Ovary (tissue), 9 donors: ENCODE results near the gene GPX3. TPM values are rescaled to one million over a fixed set of nuclear protein-coding genes. Genes with fewer than 3 reads are reported as not detected.

Source experiments
- DNase-seq, 5 donors: peaks; one replicate each; pipeline ENCODE4 v3.0.0-alpha.2; 2019 to 2020
- H3K27ac ChIP-seq, 2 donors: fragments of 200-600 bp; one replicate each; pipeline versions ENCODE4 v1.5.1 to v1.8.0; 2019 to 2022
- H3K27me3 ChIP-seq: fragments of 200-600 bp; one replicate; pipeline ENCODE4 v1.8.0; 2022
- H3K36me3 ChIP-seq: fragments of 200-600 bp; sonication (generic); one replicate; pipeline ENCODE4 v1.5.1; 2019
- H3K4me1 ChIP-seq: one replicate; pipeline ENCODE4 v1.8.1; 2013; ENCODE audit warnings: mild to moderate bottlenecking, moderate library complexity; ENCODE audit not compliant: insufficient read depth
- H3K4me3 ChIP-seq: fragments of 200-600 bp; sonication (generic); one replicate; pipeline ENCODE4 v1.5.1; 2017
- H3K9me3 ChIP-seq, 2 donors: fragments of 200-600 bp in 1 of 2; sonication (generic) in 1 of 2; one replicate each; pipeline versions ENCODE4 v1.5.1 to v1.8.1; 2013 to 2019; ENCODE audit warnings: mild to moderate bottlenecking in 1 of 2, moderate library complexity in 1 of 2
- CTCF ChIP-seq, 3 donors: fragments of 450-650 bp in 2 of 3; fragments of 200-600 bp in 1 of 3; IDR thresholded peaks; one replicate each; pipeline versions ENCODE4 v1.5.1 to v1.8.0; 2016 to 2022; ENCODE audit warnings: antibody characterized with exemption in 3 of 3, mild to moderate bottlenecking in 1 of 3
- EP300 ChIP-seq: sonication (generic); formaldehyde crosslinking; IDR thresholded peaks from one replicate; pipeline ENCODE4 v1.6.1; 2017; ENCODE audit warnings: antibody characterized with exemption
- POLR2A ChIP-seq: fragments of 450-650 bp; IDR thresholded peaks from one replicate; pipeline ENCODE4 v1.6.1; 2017; ENCODE audit warnings: antibody characterized with exemption, mild to moderate bottlenecking, moderate library complexity
- WGBS, 3 donors: extraction: QIAGEN DNeasy Blood & Tissue Kit in 1 of 3; methylation state at CpG; one replicate each; pipeline versions ENCODE4 v1.1.5 to v1.1.7; 2013 to 2017; 5-methylcytosine and 5-hydroxymethylcytosine counted together
- intact Hi-C, 4 donors: fragments of 100-400 bp; cut with DNase I; formaldehyde crosslinking; loops; one replicate each; pipeline versions ENCODE4 v1.11.0 to v1.15.1; 2022 to 2023
- polyA plus RNA-seq, 2 donors: library from polyadenylated mRNA; stranded (reverse); fragments of 200-250 nt in 1 of 2; fragments of 350-450 nt in 1 of 2; fragmentation: Illumina TruSeq in 1 of 2; extraction: RNeasy Lipid Tissue Mini Kit (QIAGEN cat#74804) in 1 of 2; gene quantifications; one replicate each; pipeline ENCODE4 v1.2.3, GENCODE V29; 2013 to 2014
- total RNA-seq, 7 donors: library from RNA; depleted of rRNA in 2 of 7; stranded (reverse); fragments of >200 nt in 2 of 7; fragmentation: NEBNext Ultra II Directional in 3 of 7; extraction: Animal tissue kit (Norgen Biotek cat#: 25700) in 3 of 7; gene quantifications; one replicate each; pipeline versions ENCODE4 v1.1.0 to v1.2.4, GENCODE V29; 2016 to 2023
- donor health status: DM: no; HTN: no; CAD: no; lungs with moderate emphysema.
- donor health status: DM: no; HTN: no; CAD: no.
- donor health status: Bipolar disorder and iron deficiency.
- donor health status: DM: yes; HTN: yes; CAD: no.
- donor health status: DM: no; HTN: no; CAD: no.
- donor health status: DM: yes; HTN: yes; CAD: no.

The GPX3 gene
- total and polyA plus RNA-seq, 9 donors = 110 to 827 (median 292) TPM

- intact Hi-C loops = no loop called here
- Histone ChIP-seq H3K27ac (no peak overlapping the region), H3K4me1 (peaks cover 21% of the 10 kb centered on the region), H3K36me3 (no peaks in the 10 kb centered on the region), H3K27me3 (no peaks in the 10 kb centered on the region), H3K4me3 (no peak overlapping the region), H3K9me3 (no peaks in the 10 kb centered on the region)
- no peak for TF ChIP-seq CTCF (IDR thresholded peaks at IDR 0.05)
- TF ChIP-seq POLR2A = no peak
- TF ChIP-seq EP300 = no peak
- no peak for DNase-seq
- WGBS, 3 donors = 94 to 97% (median 96%) methylated on average over 12 of the region's 12 CpGs
Measured at GRCh38 chr5:151042453-151043093, 22.2 kb downstream of the GPX3 start.

- no peaks in the 10 kb centered on the region for H3K9me3 ChIP-seq
- 57 to 61% (median 58%) methylated on average over 13 of the region's 13 CpGs for WGBS, 3 donors
- TF ChIP-seq CTCF (IDR thresholded peaks at IDR 0.05) (peak; percentile 46 to 89 (median 83)), EP300 (no peak)
- no peak overlapping the region for H3K4me3 ChIP-seq
- H3K4me1 ChIP-seq = no peaks in the 10 kb centered on the region
- no peaks in the 10 kb centered on the region for H3K27me3 ChIP-seq
- intact Hi-C loops = loop anchor here in 3 of 4 donors (2.0 to 5.0 kb wide), 5 partner anchors 41 to 189 kb away; no protein-coding TSS in a partner anchor
- peak overlapping the region in 1 of 2 donors; percentile 20 for H3K27ac ChIP-seq
- no peaks in the 10 kb centered on the region for H3K36me3 ChIP-seq
- peak in 3 of 5 donors; percentile 56 to 70 (median 66) for DNase-seq
Measured at GRCh38 chr5:151047814-151048425, 27.5 kb downstream of the GPX3 start.

- Histone ChIP-seq H3K36me3 (no peaks in the 10 kb centered on the region), H3K27ac (no peak overlapping the region), H3K9me3 (no peaks in the 10 kb centered on the region), H3K4me3 (no peak overlapping the region), H3K4me1 (no peaks in the 10 kb centered on the region), H3K27me3 (no peaks in the 10 kb centered on the region)
- WGBS, 3 donors = 74 to 83% (median 79%) methylated on average over 7 of the region's 7 CpGs
- DNase-seq = no peak
- TF ChIP-seq CTCF (IDR thresholded peaks at IDR 0.05) = no peak
- no peak for TF ChIP-seq EP300
- TF ChIP-seq POLR2A = no peak
- intact Hi-C loops = loop anchor here in 3 of 4 donors (2.0 to 5.0 kb wide), 5 partner anchors 41 to 189 kb away; no protein-coding TSS in a partner anchor
Measured at GRCh38 chr5:151048526-151048925, 28.1 kb downstream of the GPX3 start.

- WGBS, 3 donors = 64 to 69% (median 64%) methylated on average over 6 of the region's 6 CpGs
- H3K27ac ChIP-seq = no peak overlapping the region
- DNase-seq = peak; percentile 81 to 90 (median 87)
- H3K4me3 ChIP-seq = no peak overlapping the region
- no peaks in the 10 kb centered on the region for H3K36me3 ChIP-seq
- H3K27me3 ChIP-seq = no peaks in the 10 kb centered on the region
- intact Hi-C loops = loop anchor here (2.0 to 10.0 kb wide), 5 partner anchors 44 to 114 kb away; no protein-coding TSS in a partner anchor
- H3K9me3 ChIP-seq = no peaks in the 10 kb centered on the region
- TF ChIP-seq CTCF (IDR thresholded peaks at IDR 0.05) (peak; percentile 70 to 95 (median 81)), POLR2A (no peak), EP300 (no peak)
- no peaks in the 10 kb centered on the region for H3K4me1 ChIP-seq
Measured at GRCh38 chr5:151051066-151051930, 30.9 kb downstream of the GPX3 start.
